IPS-18c (cell line): ENCODE measurements around the gene ZKSCAN8.
A peak's percentile ranks its signal among the peaks of the same experiment; 100 is the strongest.

ENCODE experiments used
- H3K4me3 ChIP-seq: 2 replicates; pipeline ENCODE4 v1.7.0; 2013; ENCODE audit warnings: low read depth, mild to moderate bottlenecking, low read length, moderate library complexity; ENCODE audit not compliant: insufficient read depth
- H3K9me3 ChIP-seq: one replicate; pipeline ENCODE4 v1.6.1; 2013; ENCODE audit warnings: mild to moderate bottlenecking, low read length, moderate library complexity; ENCODE audit not compliant: control insufficient read depth, insufficient read depth

Gene ZKSCAN8

DNA sequence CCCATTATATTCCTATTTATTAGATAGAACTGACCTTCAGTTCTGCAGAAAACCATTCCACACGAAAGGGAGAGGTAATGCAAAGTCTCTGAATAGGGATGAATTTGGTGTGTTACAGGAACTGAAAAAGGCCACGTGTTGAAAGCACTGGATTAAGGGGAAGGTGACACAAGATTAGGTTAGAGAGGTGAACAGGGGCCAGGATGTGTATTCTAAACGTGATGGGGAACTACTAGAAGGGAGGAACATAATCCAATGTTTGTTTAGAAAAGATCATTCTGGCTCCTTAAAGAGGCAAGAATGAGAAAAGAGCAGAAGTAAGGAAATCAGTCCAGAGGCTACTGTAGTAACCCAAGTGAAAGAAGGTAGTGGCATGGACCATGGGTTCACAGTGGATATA lies 6.3 kb upstream of the ZKSCAN8 start:
- H3K4me3 ChIP-seq = no peak overlapping the region

DNA sequence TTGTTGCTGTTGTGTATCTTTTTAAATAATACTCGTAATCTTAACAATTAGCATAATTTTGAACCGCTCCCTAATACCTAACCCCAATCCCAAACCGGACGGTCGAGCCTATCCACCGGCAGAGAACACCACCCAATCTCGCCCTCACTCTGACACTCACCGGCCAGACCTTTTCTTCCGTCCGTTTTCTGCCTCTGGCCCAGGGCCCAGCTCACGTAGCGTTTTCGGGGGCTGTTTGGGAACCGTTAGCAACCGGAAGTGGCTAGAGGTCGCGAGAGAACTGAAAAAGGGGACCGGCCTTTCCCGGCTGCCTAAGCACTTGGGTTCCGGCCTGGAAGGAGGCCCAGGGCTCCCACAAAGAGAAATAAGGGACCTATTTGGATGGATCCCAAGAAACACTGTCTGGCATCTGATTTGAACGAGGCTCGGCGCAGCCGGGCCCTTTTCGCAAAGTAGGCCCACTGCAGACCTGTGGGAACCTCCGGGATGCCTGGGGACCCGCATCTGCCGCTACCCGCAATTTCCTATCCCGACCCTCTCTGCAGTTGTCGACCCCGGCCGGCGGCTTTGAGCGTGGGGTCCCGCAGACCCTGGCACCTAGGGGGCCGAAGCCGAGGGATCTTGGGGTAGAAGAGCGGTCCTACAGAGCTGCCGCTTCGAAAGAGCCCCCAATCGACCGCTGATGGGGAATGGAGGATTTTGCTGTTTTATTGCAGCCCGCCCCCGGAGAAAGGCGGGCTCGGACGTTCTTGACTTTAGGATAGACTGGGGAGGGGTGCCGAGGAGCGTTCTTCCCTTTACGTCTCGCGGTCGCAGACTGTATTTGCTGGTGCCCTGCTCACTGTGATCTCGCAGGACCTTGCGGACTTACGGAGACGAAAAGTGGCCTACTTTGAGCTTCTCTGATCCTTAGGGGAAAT lies 4.8 kb upstream of the ZKSCAN8 start:
- H3K4me3 ChIP-seq = peak overlapping the region; percentile 93
- no peaks in the 10 kb centered on the region for H3K9me3 ChIP-seq

More for the DNA sequence above, 6.3 kb upstream of the ZKSCAN8 start:
- no peaks in the 10 kb centered on the region for H3K9me3 ChIP-seq

DNA sequence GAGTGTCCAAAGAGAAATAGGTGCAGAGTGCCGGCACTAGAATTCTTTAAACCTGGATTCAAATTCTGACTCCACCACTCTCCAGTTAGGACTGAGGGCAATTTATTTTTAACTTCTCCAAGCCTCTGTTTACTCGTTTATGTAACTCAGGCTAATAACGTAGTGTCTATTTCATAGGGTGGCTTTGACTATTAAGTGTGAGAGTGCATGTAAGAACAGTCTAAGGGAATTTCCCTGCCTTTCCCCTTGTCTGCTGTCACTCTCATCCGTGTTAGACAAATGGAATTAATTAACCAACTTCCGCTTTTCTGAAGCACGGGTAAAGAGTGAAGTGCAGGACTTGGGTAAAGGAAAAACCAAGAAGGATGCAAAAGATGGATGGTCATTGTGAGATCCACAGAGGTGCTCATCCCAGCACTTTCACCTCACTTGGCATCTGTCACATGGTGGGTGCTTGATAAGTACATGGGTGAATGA lies 4.1 kb upstream of the ZKSCAN8 start:
- Histone ChIP-seq H3K4me3 (peak overlapping the region; percentile 93), H3K9me3 (no peaks in the 10 kb centered on the region)

DNA sequence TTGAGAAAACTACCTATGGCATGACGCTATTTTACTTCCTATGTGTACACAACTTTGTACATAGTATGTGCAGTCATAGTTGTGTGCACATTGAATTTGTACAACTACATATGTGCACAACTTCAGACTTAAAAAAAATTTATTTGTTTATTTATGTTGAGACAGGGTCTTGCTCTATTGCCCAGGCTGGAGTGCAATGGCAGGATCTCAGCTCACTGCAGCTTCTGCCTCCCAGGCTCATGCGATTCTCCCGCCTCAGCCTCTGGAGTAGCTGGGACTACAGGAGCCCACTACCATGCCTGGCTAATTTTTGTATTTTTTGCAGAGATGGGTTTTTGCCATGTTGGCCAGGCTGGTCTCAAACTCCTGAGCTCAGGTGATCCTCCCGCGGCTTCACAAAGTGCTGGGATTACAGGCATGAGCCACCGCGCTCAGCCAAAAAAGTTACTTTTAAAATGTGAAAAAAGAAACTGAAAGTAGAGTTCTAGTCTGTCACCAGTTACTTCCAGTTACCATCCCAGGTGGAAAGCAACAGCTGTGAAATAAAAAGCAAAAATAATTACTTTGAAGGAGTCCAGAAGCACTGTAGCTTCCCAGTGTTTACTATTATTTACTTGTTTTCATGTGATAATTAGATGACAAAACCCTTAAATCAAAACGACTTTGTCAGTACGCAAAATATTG lies 1.7 kb upstream of the ZKSCAN8 start:
- Histone ChIP-seq H3K4me3 (no peak overlapping the region), H3K9me3 (no peaks in the 10 kb centered on the region)

DNA sequence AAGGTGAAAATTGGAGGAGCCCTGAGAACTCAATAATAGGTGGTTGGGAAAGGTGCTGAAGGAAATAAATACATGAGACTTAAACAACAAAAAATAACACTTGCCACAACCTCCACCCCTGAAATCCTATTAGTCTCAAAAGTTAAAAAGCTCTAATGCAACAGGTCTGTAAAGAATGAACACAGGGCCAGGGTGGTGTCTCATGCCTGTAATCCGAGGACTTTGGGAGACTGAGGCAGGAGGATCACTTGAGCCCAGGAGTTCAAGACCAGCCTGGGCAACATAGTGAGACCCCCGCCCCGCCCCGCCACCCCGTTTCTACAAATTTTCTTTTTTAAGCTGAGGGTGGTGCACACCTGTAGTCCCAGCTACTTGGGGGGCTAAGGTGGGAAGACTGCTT lies 1.1 kb upstream of the ZKSCAN8 start:
- H3K9me3 ChIP-seq = no peaks in the 10 kb centered on the region
- no peak overlapping the region for H3K4me3 ChIP-seq

DNA sequence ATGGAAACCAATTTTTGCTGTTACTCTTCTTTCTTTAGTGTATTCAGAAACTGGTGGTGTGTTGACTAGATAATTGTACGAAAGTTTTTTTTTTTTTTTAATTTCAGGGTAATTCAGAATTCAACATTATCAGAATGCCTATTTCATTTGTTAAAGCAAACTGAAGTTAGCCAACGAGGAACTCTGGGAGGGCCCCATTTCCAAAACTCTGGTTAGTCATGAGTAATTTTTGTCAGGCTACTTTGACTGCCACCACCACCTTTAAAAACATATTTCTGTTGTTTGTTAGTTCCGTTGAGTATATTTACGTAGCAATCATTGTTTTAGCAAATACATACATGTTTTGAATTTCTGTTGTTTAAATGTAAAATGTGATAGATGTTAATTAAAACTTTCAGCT lies 763 bp downstream of the ZKSCAN8 start:
- H3K9me3 ChIP-seq = no peaks in the 10 kb centered on the region
- H3K4me3 ChIP-seq = peak overlapping the region; percentile 99

DNA sequence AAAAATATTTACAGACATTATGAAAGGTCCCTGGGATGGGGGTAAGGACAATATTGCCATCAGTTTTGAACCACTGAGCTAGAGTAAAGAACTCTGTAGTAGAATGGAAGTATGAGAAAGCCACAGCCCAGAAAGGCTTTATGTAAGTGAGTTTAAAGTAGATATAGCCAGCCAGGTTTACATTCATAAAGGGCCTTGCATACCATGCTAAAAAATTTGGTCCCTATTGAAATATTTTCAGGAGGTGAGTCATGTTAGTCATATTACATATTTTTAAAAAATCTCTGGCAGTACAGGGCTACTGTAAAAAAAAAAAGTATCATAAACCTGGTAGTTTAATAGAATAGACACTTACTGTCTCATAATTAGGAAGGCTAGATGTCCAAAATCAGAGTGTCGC lies 3.5 kb downstream of the ZKSCAN8 start:
- H3K4me3 ChIP-seq = no peak overlapping the region
- no peaks in the 10 kb centered on the region for H3K9me3 ChIP-seq

DNA sequence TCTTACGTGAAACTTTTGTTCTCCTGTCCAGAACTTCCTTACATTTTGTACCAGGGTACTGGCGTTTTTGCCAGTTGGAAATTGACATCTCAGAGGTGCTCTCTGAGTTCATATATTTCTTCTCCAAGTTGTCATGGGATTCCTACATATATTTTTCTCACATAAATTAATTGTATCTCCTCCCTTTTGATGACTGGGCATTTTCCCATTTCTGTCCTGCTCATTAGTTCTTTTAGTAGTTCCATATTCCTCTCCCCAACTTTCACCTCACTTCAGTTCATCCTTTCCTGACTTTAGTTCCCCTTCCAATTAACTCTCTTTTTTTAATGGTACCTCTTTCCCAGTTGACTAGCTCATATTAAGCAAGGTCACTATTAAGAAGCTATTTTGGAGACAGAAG lies 10.8 kb downstream of the ZKSCAN8 start:
- Histone ChIP-seq H3K9me3 (no peaks in the 10 kb centered on the region), H3K4me3 (no peak overlapping the region)

DNA sequence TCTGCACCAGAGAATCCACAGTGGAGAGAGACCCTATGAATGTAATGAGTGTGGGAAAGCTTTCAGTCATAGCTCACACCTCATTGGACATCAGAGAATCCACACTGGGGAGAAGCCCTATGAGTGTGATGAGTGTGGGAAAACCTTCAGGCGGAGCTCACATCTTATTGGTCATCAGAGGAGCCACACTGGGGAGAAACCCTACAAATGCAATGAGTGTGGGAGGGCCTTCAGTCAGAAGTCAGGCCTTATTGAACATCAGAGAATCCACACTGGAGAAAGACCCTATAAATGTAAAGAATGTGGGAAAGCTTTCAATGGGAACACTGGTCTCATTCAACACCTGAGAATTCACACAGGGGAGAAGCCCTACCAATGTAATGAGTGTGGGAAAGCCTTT lies 11.9 kb downstream of the ZKSCAN8 start:
- Histone ChIP-seq H3K9me3 (no peaks in the 10 kb centered on the region), H3K4me3 (no peak overlapping the region)

DNA sequence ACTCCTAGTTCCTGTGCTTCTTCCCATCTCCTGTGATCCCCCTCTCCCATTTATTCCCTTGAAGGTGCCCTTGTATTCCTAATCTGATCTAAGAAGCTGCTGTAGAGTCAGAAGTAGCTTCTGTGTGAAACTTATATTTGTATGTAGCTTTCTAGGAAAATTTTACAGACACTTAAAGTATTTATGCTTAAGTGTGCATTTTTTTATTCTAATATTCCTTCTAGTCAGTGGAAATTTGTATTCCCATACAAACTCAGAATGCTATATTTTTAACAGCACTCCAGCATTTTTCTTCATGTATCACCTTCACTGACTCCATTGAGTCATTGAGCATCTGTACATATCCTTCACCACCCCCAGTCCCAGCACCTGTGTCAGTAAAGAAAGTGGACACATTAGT lies 12.7 kb downstream of the ZKSCAN8 start:
- H3K9me3 ChIP-seq = no peaks in the 10 kb centered on the region
- no peak overlapping the region for H3K4me3 ChIP-seq

DNA sequence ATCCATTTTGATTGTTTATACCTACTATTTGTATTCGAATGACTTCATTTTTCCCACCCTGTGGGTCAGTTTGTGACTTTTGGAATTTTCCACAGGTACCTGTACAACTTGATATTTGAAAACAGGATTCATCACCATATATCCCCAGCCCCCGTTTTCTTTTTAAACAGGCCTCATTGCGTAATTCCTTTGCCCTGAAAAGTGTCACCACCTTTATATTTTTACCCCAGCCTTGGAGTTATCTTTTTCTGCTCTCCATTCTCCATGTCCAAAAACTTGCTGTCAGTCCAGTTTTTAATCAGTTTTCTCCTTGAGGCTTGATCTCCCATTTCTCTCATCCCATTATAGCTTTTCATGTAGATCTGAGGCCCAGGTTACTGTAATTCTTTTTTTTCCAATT lies 16.6 kb downstream of the ZKSCAN8 start:
- H3K4me3 ChIP-seq = no peak overlapping the region
- no peaks in the 10 kb centered on the region for H3K9me3 ChIP-seq

DNA sequence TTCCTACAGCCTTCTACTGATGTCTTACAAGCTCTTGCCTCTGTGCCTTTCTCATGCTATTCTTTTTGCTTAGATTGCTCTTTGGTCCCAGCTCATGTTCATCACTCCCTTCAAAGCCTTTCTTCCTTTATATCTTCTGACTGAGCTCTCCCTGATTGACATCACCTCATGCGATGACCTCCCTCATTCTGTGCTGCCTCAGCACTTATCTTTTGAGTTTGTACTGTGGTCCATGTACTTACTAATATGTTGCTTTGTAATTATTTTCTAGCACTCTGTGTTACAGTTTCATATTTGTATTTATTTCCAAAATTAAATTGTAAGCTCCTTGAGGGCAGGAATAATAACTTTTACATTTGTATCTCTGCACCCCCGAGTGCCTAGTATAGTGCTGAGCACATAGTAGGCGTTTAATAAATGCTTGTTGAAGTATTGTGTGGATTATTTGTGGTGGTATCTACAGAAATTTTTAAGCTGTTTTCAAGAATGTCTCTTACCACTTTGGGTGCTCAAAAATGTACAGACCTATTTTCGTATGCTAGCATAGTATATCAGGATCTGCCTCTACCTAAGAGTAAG lies 17.4 kb downstream of the ZKSCAN8 start:
- no peak overlapping the region for H3K4me3 ChIP-seq
- H3K9me3 ChIP-seq = no peaks in the 10 kb centered on the region

DNA sequence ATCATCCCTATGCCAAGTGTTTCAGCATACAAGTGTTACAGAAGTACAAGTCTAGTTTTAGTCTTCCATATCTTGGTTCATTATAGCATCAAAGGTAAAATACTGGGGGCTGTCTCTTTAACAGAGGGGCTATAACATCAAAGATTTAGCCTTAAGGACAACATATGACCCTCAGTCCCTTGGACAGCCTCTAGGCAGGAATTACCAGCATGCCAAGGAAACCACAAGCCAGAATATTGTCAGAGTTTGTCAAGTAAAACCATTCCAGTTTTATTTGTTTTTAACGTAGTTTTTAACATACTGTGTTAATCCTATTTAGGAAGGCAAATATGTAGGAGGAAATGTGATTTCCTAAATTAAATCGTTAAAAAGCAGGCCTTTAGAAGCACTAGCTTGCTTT lies 18.6 kb downstream of the ZKSCAN8 start:
- H3K4me3 ChIP-seq = no peak overlapping the region

DNA sequence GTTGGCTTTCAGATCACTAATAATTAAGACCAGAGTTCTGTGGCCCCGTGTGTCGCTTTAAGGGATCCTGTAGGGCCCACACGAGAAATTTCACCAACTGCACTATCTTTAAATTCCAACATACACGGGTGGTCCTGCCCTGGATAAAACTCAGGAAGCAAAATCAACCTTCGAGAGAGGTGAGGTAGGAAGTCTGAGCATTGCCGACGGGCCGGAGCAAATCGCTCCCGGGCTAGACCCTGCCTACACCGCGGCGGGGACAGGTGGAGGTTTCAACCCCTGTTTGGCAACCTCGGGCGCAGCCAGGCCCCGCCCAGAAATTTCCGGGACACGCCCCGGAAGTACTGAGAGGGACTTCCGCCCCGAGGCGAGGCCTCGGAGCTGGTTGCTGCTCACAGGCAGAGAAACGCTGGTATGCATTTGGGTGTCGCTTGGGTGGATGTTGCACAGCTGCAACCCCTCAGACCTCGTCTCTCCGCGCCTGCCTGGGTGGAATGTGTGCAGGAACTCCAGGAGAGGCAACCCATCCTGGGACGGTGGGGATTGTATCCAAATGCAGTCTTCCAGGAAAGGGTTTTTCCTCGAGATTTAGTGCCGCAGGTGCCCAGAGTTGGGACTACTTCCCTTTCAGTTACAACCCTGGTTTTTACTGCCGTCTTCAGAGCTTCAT lies 19.9 kb downstream of the ZKSCAN8 start:
- Histone ChIP-seq H3K4me3 (peak overlapping the region; percentile 62), H3K9me3 (no peaks in the 10 kb centered on the region)

More for the DNA sequence above, 18.6 kb downstream of the ZKSCAN8 start:
- H3K9me3 ChIP-seq = no peaks in the 10 kb centered on the region

DNA sequence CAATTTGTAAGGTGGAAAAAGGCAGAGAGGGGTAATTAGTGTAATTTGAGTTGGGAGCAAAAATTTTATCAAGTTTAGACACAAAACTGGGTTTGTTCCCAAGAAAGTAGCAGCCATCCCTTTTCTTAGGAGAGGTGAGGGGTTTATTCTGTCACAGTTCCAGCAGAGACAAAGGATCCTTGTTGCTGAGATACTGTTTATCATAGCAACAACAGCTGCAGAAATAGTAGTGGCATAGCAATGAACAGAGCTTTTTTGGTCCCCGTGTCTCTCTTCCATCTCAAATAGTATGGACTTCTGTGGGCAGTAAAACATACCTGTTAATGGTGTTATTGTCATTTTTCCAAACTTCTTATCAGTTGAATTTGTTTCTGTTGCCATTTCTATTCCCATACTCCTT lies 23.9 kb downstream of the ZKSCAN8 start:
- H3K4me3 ChIP-seq = no peak overlapping the region

DNA sequence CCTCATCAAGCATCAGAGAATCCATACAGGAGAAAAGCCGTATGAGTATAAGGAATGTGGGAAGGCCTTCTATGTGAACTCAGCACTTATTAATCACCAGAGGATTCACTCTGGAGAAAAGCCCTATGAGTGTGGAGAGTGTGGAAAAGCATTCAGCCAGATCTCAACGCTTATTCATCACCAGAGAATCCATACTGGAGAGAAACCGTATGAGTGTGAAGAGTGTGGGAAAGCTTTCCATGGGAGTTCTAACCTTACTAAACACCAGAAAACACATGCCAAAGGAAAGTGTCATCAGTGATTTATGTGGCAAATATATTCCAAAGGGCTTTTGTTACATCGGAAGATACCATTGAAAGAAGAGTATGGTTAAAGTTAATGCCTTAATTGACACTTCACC lies 25.4 kb downstream of the ZKSCAN8 start:
- no peaks in the 10 kb centered on the region for H3K9me3 ChIP-seq
- no peak overlapping the region for H3K4me3 ChIP-seq

More for the DNA sequence above, 23.9 kb downstream of the ZKSCAN8 start:
- no peaks in the 10 kb centered on the region for H3K9me3 ChIP-seq

DNA sequence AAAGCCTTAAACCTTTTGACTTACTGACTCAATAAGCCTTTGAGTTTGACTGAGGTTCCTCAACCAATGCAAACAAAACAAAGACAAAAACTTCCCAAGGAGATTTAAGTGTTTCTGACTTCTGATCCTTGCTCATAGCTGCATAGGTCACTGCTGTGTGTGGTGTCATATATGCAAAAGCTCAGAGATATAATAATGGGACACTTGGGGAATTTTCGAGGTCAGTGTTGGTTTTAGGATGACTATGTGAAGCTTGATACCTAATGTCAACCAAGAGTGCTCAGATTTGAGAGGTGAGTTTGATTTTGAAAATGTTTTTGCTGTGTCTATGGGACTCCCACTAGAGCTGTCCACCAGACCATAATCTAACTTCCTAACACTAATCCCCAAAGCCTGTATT lies 26.2 kb downstream of the ZKSCAN8 start:
- Histone ChIP-seq H3K9me3 (no peaks in the 10 kb centered on the region), H3K4me3 (no peak overlapping the region)
